ENCODE measurements around the gene COL4A2. TPM values are rescaled to one million over a fixed set of nuclear protein-coding genes. Genes with fewer than 3 reads are reported as not detected.

The COL4A2 gene
- total RNA-seq, 1 donor from 2014 or later, result 120 TPM

DNA sequence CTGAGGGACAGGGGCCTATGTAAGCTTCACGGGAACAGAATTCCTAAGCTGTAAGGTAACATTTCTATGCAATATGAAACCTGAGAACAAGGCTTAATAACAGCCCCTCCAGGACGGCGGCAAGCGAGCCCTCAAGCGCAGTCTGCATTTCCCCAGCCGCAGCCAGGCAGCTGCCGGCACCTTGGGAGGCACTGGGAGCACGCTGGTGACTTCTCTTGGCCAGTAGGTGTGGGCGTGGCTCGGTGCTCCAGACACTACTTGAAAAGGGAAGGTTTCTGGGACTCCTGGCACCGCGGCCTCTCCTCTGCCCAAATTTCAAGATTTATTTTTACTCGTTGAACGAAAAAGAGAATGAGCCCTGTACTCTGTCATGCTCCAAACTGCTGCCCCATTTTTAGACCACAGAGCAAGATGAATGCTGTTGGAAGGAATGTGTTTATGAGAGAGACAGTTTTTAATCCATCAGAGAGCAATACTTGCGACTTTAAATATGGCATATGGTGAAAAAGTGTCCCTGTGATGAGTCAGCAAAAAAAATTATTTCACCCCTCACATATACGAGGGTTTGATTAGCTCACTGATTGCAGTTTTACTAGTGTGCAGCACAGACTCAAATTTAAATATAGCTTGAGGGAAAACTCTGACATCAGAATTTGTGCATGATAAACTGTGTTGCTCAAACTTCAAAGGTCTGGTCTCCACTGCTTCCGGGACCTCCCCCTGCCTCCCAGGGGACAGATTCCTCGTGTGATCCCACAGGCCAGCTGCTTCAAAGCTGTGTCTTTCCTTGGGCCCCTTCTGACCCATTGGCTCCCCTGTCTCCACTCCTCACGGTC, 81.2 kb downstream of the COL4A2 start:
- no peak for TF ChIP-seq CTCF (IDR thresholded peaks at IDR 0.05; ENCODE audit: unreplicated experiment)
- no peak overlapping the region for H3K4me3 Mint-ChIP-seq (ENCODE audit: low read depth)

GRCh38 chr13:110390567-110390966, 83.5 kb downstream of the COL4A2 start:
- Mint-ChIP-seq H3K4me3 (ENCODE audit: low read depth) (no peak overlapping the region), H3K27ac (no peak overlapping the region), H3K27me3 (no peaks in the 10 kb centered on the region), H3K36me3 (ENCODE audit: insufficient read depth) (peaks cover 14% of the 10 kb centered on the region), H3K9me3 (ENCODE audit: low read depth) (peaks cover 13% of the 10 kb centered on the region), H3K4me1 (ENCODE audit: low read depth) (no peaks in the 10 kb centered on the region)
- no peak for TF ChIP-seq CTCF (IDR thresholded peaks at IDR 0.05; ENCODE audit: unreplicated experiment)
- DNase-seq (ENCODE audit: low spot score, unreplicated experiment), result no peak

More for the DNA sequence above, 81.2 kb downstream of the COL4A2 start:
- Mint-ChIP-seq H3K27ac (peak overlapping the region; percentile 24), H3K4me1 (ENCODE audit: low read depth) (no peaks in the 10 kb centered on the region), H3K27me3 (no peaks in the 10 kb centered on the region), H3K9me3 (ENCODE audit: low read depth) (peaks cover 16% of the 10 kb centered on the region), H3K36me3 (ENCODE audit: insufficient read depth) (peaks cover 20% of the 10 kb centered on the region)
- no peak for DNase-seq (ENCODE audit: low spot score, unreplicated experiment)

- H3K36me3 Mint-ChIP-seq (ENCODE audit: insufficient read depth), result peaks cover 14% of the 10 kb centered on the region
- no peak for TF ChIP-seq CTCF (IDR thresholded peaks at IDR 0.05; ENCODE audit: unreplicated experiment)
- no peaks in the 10 kb centered on the region for H3K4me1 Mint-ChIP-seq (ENCODE audit: low read depth)
These were observed 84.2 kb downstream of the COL4A2 start for GRCh38 chr13:110391273-110391672.

GRCh38 chr13:110392510-110393240, 85.6 kb downstream of the COL4A2 start:
- no peak overlapping the region for H3K4me3 Mint-ChIP-seq (ENCODE audit: low read depth)
- H3K27me3 Mint-ChIP-seq, result no peaks in the 10 kb centered on the region
- DNase-seq (ENCODE audit: low spot score, unreplicated experiment), result no peak
- H3K9me3 Mint-ChIP-seq (ENCODE audit: low read depth), result peaks cover 11% of the 10 kb centered on the region
- H3K27ac Mint-ChIP-seq, result peak overlapping the region; percentile 31
- no peak for TF ChIP-seq CTCF (IDR thresholded peaks at IDR 0.05; ENCODE audit: unreplicated experiment)
- H3K36me3 Mint-ChIP-seq (ENCODE audit: insufficient read depth), result peaks cover 14% of the 10 kb centered on the region
- no peaks in the 10 kb centered on the region for H3K4me1 Mint-ChIP-seq (ENCODE audit: low read depth)

More at GRCh38 chr13:110391273-110391672, 84.2 kb downstream of the COL4A2 start:
- Mint-ChIP-seq H3K27me3 (no peaks in the 10 kb centered on the region), H3K4me3 (ENCODE audit: low read depth) (no peak overlapping the region), H3K9me3 (ENCODE audit: low read depth) (peaks cover 12% of the 10 kb centered on the region), H3K27ac (no peak overlapping the region)
- DNase-seq (ENCODE audit: low spot score, unreplicated experiment), result no peak

DNA sequence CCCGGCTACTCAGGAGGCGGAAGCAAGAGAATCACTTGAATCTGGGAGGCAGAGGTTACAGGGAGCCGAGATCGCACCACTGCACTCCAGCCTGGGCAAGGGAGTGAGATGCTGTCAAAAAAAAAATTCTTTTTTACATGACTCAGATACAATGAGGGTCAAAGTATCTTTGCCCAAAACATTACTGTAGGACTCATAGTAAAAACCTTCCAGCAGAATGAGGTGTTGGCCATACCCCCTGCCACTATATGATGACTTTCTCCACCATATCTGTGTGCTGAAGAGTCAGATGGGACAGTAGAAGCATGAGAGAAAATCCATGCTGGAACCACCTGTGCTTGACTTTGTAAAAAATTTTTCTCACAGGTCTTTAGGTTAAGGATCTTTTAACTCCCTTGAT, 86.7 kb downstream of the COL4A2 start:
- Mint-ChIP-seq H3K27ac (no peak overlapping the region), H3K27me3 (no peaks in the 10 kb centered on the region), H3K4me1 (ENCODE audit: low read depth) (peaks cover 2% of the 10 kb centered on the region)

More for the DNA sequence above, 86.7 kb downstream of the COL4A2 start:
- no peak for TF ChIP-seq CTCF (IDR thresholded peaks at IDR 0.05; ENCODE audit: unreplicated experiment)
- H3K9me3 Mint-ChIP-seq (ENCODE audit: low read depth), result peaks cover 11% of the 10 kb centered on the region
- peaks cover 13% of the 10 kb centered on the region for H3K36me3 Mint-ChIP-seq (ENCODE audit: insufficient read depth)
- no peak for DNase-seq (ENCODE audit: low spot score, unreplicated experiment)
- no peak overlapping the region for H3K4me3 Mint-ChIP-seq (ENCODE audit: low read depth)
